Measurements from ENCODE around the gene MIB1. TPM values are rescaled to one million over a fixed set of nuclear protein-coding genes. Genes with fewer than 3 reads are reported as not detected.

The MIB1 gene
- total and polyA plus RNA-seq, 9 of the 15 experiments (the other 6 are each of a cell fraction or from before 2014, with no cell fraction given): 7.2 to 43.8 (median 23.2) TPM

DNA sequence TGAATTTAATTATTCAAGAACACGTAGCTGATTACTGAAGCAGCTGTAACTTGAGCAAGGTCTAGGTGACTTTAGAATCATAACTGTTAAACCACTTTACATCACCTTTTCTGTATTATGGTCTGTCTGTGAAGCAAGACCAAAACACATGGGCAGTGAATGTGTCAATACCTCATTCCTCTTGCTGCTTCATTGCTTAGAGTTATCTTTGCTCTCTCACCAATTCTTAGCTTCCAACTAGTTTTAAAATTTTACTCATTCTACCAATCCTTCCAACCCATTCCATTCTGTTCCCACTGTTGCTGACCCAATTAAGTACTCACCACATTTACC is 80.2 kb downstream of the MIB1 start (continued):
- no peak for TF ChIP-seq ELK1 (CRISPR knock-in tag; IDR thresholded peaks at IDR 0.05)
- TF ChIP-seq USF2 (CRISPR knock-in tag; IDR thresholded peaks at IDR 0.05): no peak
- TF ChIP-seq RFX7 (CRISPR knock-in tag; IDR thresholded peaks at IDR 0.05): no peak

DNA sequence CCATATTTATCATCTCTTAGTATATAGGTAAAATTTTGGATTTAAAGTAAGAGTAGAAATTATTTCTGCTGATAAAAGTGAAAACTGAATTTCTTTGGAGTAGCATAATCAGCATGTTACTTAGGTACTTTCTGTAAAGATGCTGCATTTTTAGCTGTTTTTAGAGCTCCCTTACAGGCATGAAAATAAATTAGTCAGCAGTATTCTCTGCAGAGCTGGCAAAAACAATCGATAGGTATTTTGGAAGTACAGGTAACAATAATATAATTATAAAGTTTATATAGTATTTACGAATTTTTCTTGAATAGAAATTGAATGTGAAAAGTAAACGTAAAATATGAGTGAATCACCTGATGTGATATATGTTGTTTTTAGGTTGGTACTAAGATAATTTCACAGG is 83.3 kb downstream of the MIB1 start:
- Histone ChIP-seq H3K4me2 (ENCODE audit: insufficient read depth, low read length) (no peak overlapping the region), H3K9me3 (replicated peaks; ENCODE audit: control insufficient read depth, insufficient read depth, low read depth, low read length) (no peaks in the 10 kb centered on the region), H3K9ac (ENCODE audit: insufficient read depth in 1 of 2, low read depth in 2 of 2, low read length in 2 of 2) (no peak overlapping the region), H3K4me3 (no peak overlapping the region), H4K20me1 (replicated peaks; ENCODE audit: control insufficient read depth, insufficient read depth, low read length) (no peaks in the 10 kb centered on the region), H3K27me3 (ENCODE audit: control insufficient read depth in 2 of 2, insufficient read depth in 2 of 2, low read length in 2 of 2) (no peaks in the 10 kb centered on the region), H2AFZ (ENCODE audit: low read depth, low read length) (no peak overlapping the region), H3K36me3 (ENCODE audit: control insufficient read depth, insufficient read depth, low read length) (peaks cover 30% of the 10 kb centered on the region), H3K4me1 (replicated peaks in 1 of 2; ENCODE audit: control insufficient read depth in 2 of 2, insufficient read depth in 2 of 2, low read length in 2 of 2) (no peaks in the 10 kb centered on the region), H3K27ac (ENCODE audit: extremely low read depth, low read depth, low read length) (no peak overlapping the region), H3K9me1 (ENCODE audit: control insufficient read depth, insufficient read depth, low read length) (no peaks in the 10 kb centered on the region), H3K79me2 (ENCODE audit: control insufficient read depth, insufficient read depth, low read length) (no peaks in the 10 kb centered on the region)
- DNase-seq (ENCODE audit: extremely low read depth in 1 of 4, low spot score in 3 of 4): no peak
- POLR2A ChIA-PET: no interaction called here
- CTCF ChIA-PET (ENCODE audit: low intra/inter-chr PET ratio): no interaction called here
- intact Hi-C loops (cut with micrococcal nuclease): no loop called here
- no peak for FAIRE-seq
- TF ChIP-seq CREM (IDR thresholded peaks at IDR 0.05; ENCODE audit: low read depth): no peak
- no peak for TF ChIP-seq ZNF212 (CRISPR knock-in tag; IDR thresholded peaks at IDR 0.05)
- peak; percentile 39; the same call in 1 of the 2 replicates for TF ChIP-seq C11orf30 (IDR thresholded peaks at IDR 0.05; ENCODE audit: low read depth)
- TF ChIP-seq MAFF (IDR thresholded peaks at IDR 0.05; ENCODE audit: low read length): peak; percentile 40
- TF ChIP-seq ZNF316 (IDR thresholded peaks at IDR 0.05): peak; percentile 51; the same call in 1 of the 2 replicates
- BruUV-seq (replicated peaks): no TSS peak
- 73% methylated on average over 3 of the region's 3 CpGs for WGBS (ENCODE audit: insufficient coverage, low coverage, missing lambda C conversion rate)
- in situ Hi-C loops (cut with MboI): no loop called here
- no peak for ATAC-seq
